RWPE1 (cell line): ENCODE data around the gene BRPF3.

ENCODE experiments used
- CTCF ChIA-PET: fragments of 350-600 bp; sonication (Branson Sonifier 250); formaldehyde crosslinking; extraction: SDS; loops from one replicate; lab custom pipeline; 2021; lab: Yijun Ruan, JAX
- POLR2A ChIA-PET: fragments of 400-600 bp; formaldehyde crosslinking; extraction: SDS; loops from one replicate; lab custom pipeline; 2020; ENCODE audit warnings: antibody characterized with exemption; ENCODE audit not compliant: low non-redundant PET; lab: Yijun Ruan, JAX
- DNase-seq: peaks from one replicate; pipeline ENCODE4 v3.0.0; 2012; ENCODE audit warnings: low spot score
- H3K27ac ChIP-seq: fragments of 450-650 bp; 2 replicates; pipeline ENCODE4 v1.5.1; 2017
- CTCF ChIP-seq: fragments of 450-650 bp; conservative IDR thresholded peaks from 2 replicates; pipeline ENCODE4 v1.5.1; 2017; ENCODE audit warnings: low read depth, mild to moderate bottlenecking

BRPF3 gene

GRCh38 chr6:36196113-36196879, at the start of gene BRPF3:
Gene BRPF3 (plus strand): TSS chr6:36196744. CDS start chr6:36200323, 3,579 bp downstream.
- peak; percentile 88 for TF ChIP-seq CTCF

GRCh38 chr6:36147294-36147693, 49.2 kb upstream of the BRPF3 start:
- ChIA-PET POLR2A (no interaction called here), CTCF (no interaction called here)
- no peak for TF ChIP-seq CTCF
- no peak overlapping the region for H3K27ac ChIP-seq
- DNase-seq = no peak

More at GRCh38 chr6:36196113-36196879, at the start of gene BRPF3:
- POLR2A ChIA-PET = no interaction called here
- CTCF ChIA-PET = interaction anchor here (0.6 to 0.9 kb wide), 2 partner anchors 72 to 248 kb away, joined by 3 to 17 read pairs; no protein-coding TSS in a partner anchor
- peak within 1 kb of the TSS; percentile 87 for H3K27ac ChIP-seq
- peak; percentile 74 for DNase-seq

- TF ChIP-seq CTCF = no peak
- ChIA-PET POLR2A (no interaction called here), CTCF (no interaction called here)
- H3K27ac ChIP-seq = no peak overlapping the region
- DNase-seq = no peak
Observed at GRCh38 chr6:36149476-36149875, 47.1 kb upstream of the BRPF3 start.

- no peak overlapping the region for H3K27ac ChIP-seq
- ChIA-PET CTCF (interaction anchor here (0.6 kb wide), 1 partner anchor 11 kb away, joined by 8 read pairs; no protein-coding TSS in a partner anchor), POLR2A (no interaction called here)
- no peak for DNase-seq
- no peak for TF ChIP-seq CTCF
Observed at GRCh38 chr6:36150283-36150682, 46.3 kb upstream of the BRPF3 start.

GRCh38 chr6:36154286-36154685, 42.3 kb upstream of the BRPF3 start:
- ChIA-PET CTCF (no interaction called here), POLR2A (no interaction called here)
- H3K27ac ChIP-seq = no peak overlapping the region
- no peak for TF ChIP-seq CTCF
- peak; percentile 19 for DNase-seq

GRCh38 chr6:36155662-36156061, 40.9 kb upstream of the BRPF3 start:
- no peak for TF ChIP-seq CTCF
- no peak overlapping the region for H3K27ac ChIP-seq
- ChIA-PET POLR2A (no interaction called here), CTCF (interaction anchor here (0.6 kb wide), 1 partner anchor 422 kb away, joined by 3 read pairs; no protein-coding TSS in a partner anchor)
- no peak for DNase-seq
